NCI-H345 (cell line): ENCODE results near the gene OXCT2.
"Not testable (repeated sequence)": the region's sequence is repeated elsewhere in the genome, so short reads cannot be mapped to it uniquely, and the experiment has no call there.

Experiments
- DNase-seq: peaks from one replicate; lab custom pipeline; 2025; lab: John Stamatoyannopoulos, UW

The OXCT2 gene

GRCh38 chr1:39771022-39771532 lies at the start of gene OXCT2:
Gene OXCT2 (minus strand): TSS chr1:39771348. CDS start chr1:39771255, 93 bp downstream.
- not testable (repeated sequence) for DNase-seq

- peak; percentile 80 for DNase-seq
Observed at GRCh38 chr1:39819091-39819812, 48.1 kb upstream of the OXCT2 start.

GRCh38 chr1:39818482-39818881 lies 47.3 kb upstream of the OXCT2 start:
- DNase-seq, result no peak

GRCh38 chr1:39817091-39817932 lies 46.2 kb upstream of the OXCT2 start:
- DNase-seq, result peak; percentile 70

GRCh38 chr1:39816415-39817090 lies 45.4 kb upstream of the OXCT2 start:
- DNase-seq, result peak; percentile 71

GRCh38 chr1:39812913-39813312 lies 41.8 kb upstream of the OXCT2 start:
- no peak for DNase-seq

GRCh38 chr1:39808784-39809517 lies 37.8 kb upstream of the OXCT2 start:
- DNase-seq, result no peak

- DNase-seq, result no peak
Observed at GRCh38 chr1:39805385-39805784, 34.2 kb upstream of the OXCT2 start.

- no peak for DNase-seq
Observed at GRCh38 chr1:39802496-39803260, 31.5 kb upstream of the OXCT2 start.

GRCh38 chr1:39800471-39800835 lies 29.3 kb upstream of the OXCT2 start:
- no peak for DNase-seq

- peak; percentile 40 for DNase-seq
Observed at GRCh38 chr1:39799770-39800470, 28.8 kb upstream of the OXCT2 start.

GRCh38 chr1:39798859-39799769 lies 28.0 kb upstream of the OXCT2 start:
- DNase-seq, result not testable (repeated sequence)

- no peak for DNase-seq
Observed at GRCh38 chr1:39795651-39796050, 24.5 kb upstream of the OXCT2 start.

- no peak for DNase-seq
Observed at GRCh38 chr1:39791838-39792237, 20.7 kb upstream of the OXCT2 start.

- DNase-seq, result no peak
Observed at GRCh38 chr1:39789571-39790110, 18.5 kb upstream of the OXCT2 start.

- DNase-seq, result peak; percentile 79
Observed at GRCh38 chr1:39788758-39789570, 17.8 kb upstream of the OXCT2 start, which contains the start of gene BMP8B. Gene BMP8B (minus strand): TSS chr1:39788865. CDS start chr1:39788485, 380 bp downstream.

- peak; percentile 17 for DNase-seq
Observed at GRCh38 chr1:39788426-39788757, 17.2 kb upstream of the OXCT2 start.

GRCh38 chr1:39787964-39788363 lies 16.8 kb upstream of the OXCT2 start:
- not testable (repeated sequence) for DNase-seq
